IPS-18a (cell line): ENCODE measurements around the gene TMEM131.
"Not testable (repeated sequence)": the region's sequence is repeated elsewhere in the genome, so short reads cannot be mapped to it uniquely, and the experiment has no call there.

Source experiments
- H3K27ac ChIP-seq: one replicate; pipeline ENCODE4 v1.5.1; 2013; ENCODE audit warnings: low read length
- H3K27me3 ChIP-seq: one replicate; pipeline ENCODE4 v1.6.1; 2013; ENCODE audit warnings: mild to moderate bottlenecking, low read length; ENCODE audit not compliant: control insufficient read depth, insufficient read depth
- H3K36me3 ChIP-seq: one replicate; pipeline ENCODE4 v1.6.1; 2013; ENCODE audit warnings: low read depth, low read length; ENCODE audit not compliant: control insufficient read depth
- H3K4me1 ChIP-seq: one replicate; pipeline ENCODE4 v1.6.1; 2013; ENCODE audit warnings: low read depth, low read length; ENCODE audit not compliant: control insufficient read depth
- H3K4me3 ChIP-seq: one replicate; pipeline ENCODE4 v1.5.1; 2013; ENCODE audit warnings: low read length
- H3K9ac ChIP-seq: one replicate; pipeline ENCODE4 v1.6.1; 2013; ENCODE audit warnings: mild to moderate bottlenecking, low read length, moderate library complexity
- H3K9me3 ChIP-seq: one replicate; pipeline ENCODE4 v1.6.1; 2013; ENCODE audit warnings: low read depth, low read length; ENCODE audit not compliant: control insufficient read depth

TMEM131 gene

DNA sequence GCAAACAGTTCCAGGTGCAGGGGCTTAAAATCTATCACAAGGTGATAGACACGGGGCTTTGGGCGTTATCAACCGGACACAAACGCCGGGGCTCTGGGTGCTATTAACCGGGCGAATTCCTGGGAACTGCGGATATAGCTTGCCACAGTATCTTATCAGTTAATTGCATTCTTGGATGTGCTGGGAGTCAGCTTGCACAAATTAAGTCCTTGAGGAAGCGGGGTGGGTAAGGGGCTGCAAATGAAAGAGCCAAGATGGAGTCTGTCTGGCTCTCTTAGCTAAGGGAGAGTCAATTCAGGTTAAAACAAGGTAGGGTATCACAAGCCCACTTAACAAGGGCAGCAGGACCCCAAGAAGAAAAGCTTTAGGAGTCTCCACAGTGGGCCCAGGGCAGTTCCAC lies 283.6 kb downstream of the TMEM131 start:
- not testable (repeated sequence) for H3K4me3 ChIP-seq, H3K9me3 ChIP-seq, H3K27me3 ChIP-seq, H3K36me3 ChIP-seq, H3K9ac ChIP-seq, H3K4me1 ChIP-seq, H3K27ac ChIP-seq

DNA sequence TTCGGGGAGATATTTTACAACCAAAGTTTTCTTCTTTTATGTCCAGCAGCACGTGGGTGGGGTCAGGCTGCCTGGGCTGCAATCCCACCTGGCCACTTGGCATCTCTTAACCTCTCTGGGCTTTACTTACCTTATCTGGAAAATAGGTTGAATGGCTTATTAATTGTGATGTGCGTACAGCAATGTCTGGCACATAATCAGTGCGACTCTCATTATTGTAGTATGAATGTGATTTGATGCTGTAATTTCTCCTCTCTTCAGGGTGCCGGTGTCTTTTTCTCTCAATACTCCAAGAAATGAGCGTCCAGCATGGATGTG lies 284.4 kb downstream of the TMEM131 start:
- Histone ChIP-seq H3K4me3 (no peak overlapping the region), H3K9ac (no peak overlapping the region), H3K4me1 (no peaks in the 10 kb centered on the region), H3K36me3 (no peaks in the 10 kb centered on the region), H3K27me3 (no peaks in the 10 kb centered on the region), H3K27ac (no peak overlapping the region), H3K9me3 (no peaks in the 10 kb centered on the region)

DNA sequence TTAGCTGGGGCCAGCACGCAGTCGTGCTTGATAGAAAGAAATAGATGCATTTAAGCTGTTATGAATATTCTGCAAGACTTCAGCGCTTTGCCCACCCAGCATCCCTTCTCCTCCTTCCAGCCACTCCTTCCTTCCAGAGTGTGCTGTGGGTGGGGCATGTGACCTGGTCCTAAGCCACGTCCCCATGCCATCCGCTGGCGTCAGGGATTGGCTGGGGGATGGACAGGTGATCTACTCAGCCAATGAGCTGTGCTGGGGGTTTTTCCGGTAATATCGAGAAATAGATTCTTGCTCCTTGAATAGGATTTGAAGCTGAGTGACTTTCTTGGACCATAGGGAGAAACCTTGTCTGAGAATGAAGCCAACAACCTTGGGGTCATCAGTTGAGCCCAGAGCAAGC lies 287.1 kb downstream of the TMEM131 start:
- no peak overlapping the region for H3K9ac ChIP-seq
- H3K4me3 ChIP-seq = no peak overlapping the region
- no peaks in the 10 kb centered on the region for H3K27me3 ChIP-seq
- H3K27ac ChIP-seq = no peak overlapping the region
- H3K36me3 ChIP-seq = no peaks in the 10 kb centered on the region
- H3K9me3 ChIP-seq = no peaks in the 10 kb centered on the region
- no peaks in the 10 kb centered on the region for H3K4me1 ChIP-seq

DNA sequence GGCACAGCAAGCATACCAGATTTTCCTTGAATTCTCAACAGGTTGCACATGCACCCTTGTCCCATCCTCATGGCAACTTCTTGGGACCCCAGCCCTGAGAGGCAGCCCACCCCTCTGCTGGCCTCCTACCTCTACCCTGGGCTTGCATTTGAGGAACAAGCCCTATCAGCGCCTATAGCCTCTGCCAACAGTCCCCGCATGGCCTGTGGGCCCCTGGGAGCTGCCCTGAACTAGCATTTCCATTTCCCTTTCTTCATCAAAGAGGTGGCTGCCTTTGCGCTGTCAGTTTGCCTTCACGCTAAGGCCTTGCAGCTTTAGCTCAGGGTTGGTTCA lies 287.7 kb downstream of the TMEM131 start:
- Histone ChIP-seq H3K4me3 (no peak overlapping the region), H3K9ac (no peak overlapping the region), H3K4me1 (no peaks in the 10 kb centered on the region), H3K9me3 (no peaks in the 10 kb centered on the region), H3K36me3 (no peaks in the 10 kb centered on the region), H3K27ac (no peak overlapping the region), H3K27me3 (no peaks in the 10 kb centered on the region)

DNA sequence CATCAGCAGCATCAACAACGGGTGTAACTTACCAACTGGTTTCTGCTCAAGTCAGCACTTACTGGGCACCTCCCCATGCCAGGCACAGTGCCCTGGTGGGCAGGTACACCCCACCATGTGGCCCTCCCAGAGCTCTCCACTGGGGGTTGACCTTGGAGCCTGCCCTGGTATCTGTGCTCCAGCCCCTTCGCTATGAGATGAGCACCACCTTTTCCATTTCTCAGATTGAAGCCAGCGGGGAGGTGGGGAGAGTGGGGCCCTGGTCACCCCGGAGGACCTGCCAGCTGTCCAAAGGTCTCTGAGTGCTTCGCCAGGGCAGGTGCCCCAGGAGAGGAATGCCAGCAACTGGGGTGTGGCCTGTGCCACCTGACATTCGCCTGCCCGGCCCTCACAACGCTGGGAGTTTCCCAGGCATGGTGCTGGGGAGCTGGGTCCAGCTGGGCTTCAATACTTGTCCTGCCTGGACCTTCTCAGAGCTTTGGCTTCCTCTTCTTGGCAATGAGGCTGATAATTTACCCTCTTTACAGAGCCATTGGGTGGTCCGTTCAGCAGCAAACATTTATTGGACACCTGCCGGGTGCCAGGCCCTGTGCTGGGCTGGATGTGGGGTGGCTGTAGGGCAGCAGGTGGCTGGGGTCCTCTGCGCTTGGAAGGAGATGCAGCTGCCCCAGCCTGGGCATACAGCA lies 288.2 kb downstream of the TMEM131 start:
- no peaks in the 10 kb centered on the region for H3K27me3 ChIP-seq
- H3K27ac ChIP-seq = no peak overlapping the region
- H3K9ac ChIP-seq = no peak overlapping the region
- H3K36me3 ChIP-seq = no peaks in the 10 kb centered on the region
- H3K9me3 ChIP-seq = no peaks in the 10 kb centered on the region
- no peaks in the 10 kb centered on the region for H3K4me1 ChIP-seq
- H3K4me3 ChIP-seq = no peak overlapping the region

GRCh38 chr2:97706708-97707345 lies 288.9 kb downstream of the TMEM131 start:
- Histone ChIP-seq H3K4me1 (no peaks in the 10 kb centered on the region), H3K9ac (no peak overlapping the region), H3K9me3 (no peaks in the 10 kb centered on the region), H3K27me3 (no peaks in the 10 kb centered on the region), H3K27ac (no peak overlapping the region), H3K4me3 (no peak overlapping the region), H3K36me3 (no peaks in the 10 kb centered on the region)
